ENCODE measurements around the gene CFAP65. TPM values are rescaled to one million over a fixed set of nuclear protein-coding genes. Genes with fewer than 3 reads are reported as not detected.
A peak's percentile ranks its signal among the peaks of the same experiment; 100 is the strongest.

CFAP65 gene
- total RNA-seq, 8 experiments from 2014 or later, result 0.46 to 6.3 (median 0.66) TPM

DNA sequence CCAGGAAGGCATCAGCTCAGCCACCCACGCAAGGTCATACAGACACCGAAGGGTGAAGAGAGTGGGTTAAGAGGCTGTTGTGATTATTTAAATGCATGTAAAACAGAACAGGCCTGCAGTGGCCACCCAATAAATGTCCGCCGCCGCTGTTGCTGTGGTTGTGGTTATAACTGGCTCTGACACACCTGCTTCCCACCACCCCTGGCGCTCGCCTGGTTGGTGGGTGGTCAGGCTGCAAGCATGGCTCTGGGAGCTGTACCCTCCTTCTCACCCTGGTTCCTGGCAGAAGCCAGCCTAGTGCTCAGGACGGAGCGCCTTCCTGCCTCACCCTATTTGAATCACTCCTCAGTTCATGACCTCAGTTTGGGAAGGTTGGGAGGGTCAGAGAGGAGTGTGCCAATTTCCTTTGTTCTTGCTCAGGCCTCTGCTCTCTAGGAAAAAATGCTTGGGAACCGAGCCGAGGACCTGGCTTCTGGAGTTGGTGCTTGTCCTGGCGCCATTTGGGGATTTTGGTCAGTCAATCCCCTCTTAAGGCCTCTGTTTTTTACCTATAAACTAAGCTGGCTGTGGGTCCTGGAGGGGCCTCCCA, 42.8 kb downstream of the CFAP65 start:
- no peak overlapping the region for H3K4me3 ChIP-seq
- peaks cover 8 to 13% of the 10 kb centered on the region in 2 donors for H3K4me1 ChIP-seq (replicated peaks in 1 of 2)
- in situ Hi-C loops (cut with MboI; ENCODE audit: low pct_unique_long_range_greater_than_20kb in 2 of 9, low sequenced_read_pairs in 9 of 9, unreplicated experiment in 9 of 9), result no loop called here
- H3K27ac ChIP-seq, result no peak overlapping the region
- ATAC-seq (replicated peaks in 6 of 8), result no peak
- WGBS, 10 experiments, result 46 to 82% (median 67%) methylated on average over 9 to 12 of the region's 12 CpGs; no CpG with 5 or more reads in 7 of the 10 experiments

DNA sequence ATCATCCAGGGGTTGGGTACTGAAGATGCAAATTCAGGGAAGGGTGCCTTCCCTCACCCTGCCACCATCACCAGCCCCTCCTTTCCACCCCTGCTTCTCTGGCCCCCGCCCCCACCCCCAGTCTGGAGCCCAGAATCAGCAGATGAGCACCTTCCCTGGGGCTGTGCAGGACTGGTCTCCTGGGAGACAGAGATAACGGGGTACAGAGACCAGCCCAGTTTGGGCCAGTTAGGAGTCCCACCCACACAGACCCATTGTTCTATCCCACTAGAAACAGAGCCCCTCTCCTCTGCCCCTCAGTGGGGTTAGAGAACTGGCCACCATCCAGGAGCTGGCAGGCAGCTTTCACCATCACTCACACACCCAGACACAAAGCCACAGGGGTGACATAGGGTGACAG, 43.6 kb downstream of the CFAP65 start:
- no peak overlapping the region for H3K27ac ChIP-seq
- H3K4me3 ChIP-seq, result no peak overlapping the region
- WGBS, 10 experiments, result no CpG with 5 or more reads among the region's 2 CpGs
- peaks cover 9 to 13% of the 10 kb centered on the region in 2 donors for H3K4me1 ChIP-seq (replicated peaks in 1 of 2)
- in situ Hi-C loops (cut with MboI; ENCODE audit: low pct_unique_long_range_greater_than_20kb in 2 of 9, low sequenced_read_pairs in 9 of 9, unreplicated experiment in 9 of 9), result no loop called here
- ATAC-seq (replicated peaks in 6 of 8), result no peak

DNA sequence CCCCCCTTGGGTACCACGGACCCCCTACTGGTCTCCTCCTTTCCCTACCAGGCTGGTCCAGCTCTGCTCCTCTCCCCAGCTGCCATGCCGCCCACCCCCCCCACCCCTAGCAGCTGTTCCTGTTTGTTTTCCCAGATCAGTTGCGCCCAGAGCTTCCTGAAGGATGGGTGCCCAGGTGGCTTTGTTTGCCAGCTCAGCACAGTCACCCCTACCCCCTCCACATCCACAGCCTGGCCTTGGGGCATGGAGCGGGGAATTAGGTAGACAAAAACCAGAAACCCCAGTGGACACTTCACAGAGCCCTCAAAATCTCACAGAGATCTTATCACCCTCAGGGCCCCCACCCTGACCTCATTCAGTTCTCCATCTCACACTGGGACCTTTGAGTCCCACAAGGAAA, 44.4 kb downstream of the CFAP65 start:
- in situ Hi-C loops (cut with MboI; ENCODE audit: low pct_unique_long_range_greater_than_20kb in 2 of 9, low sequenced_read_pairs in 9 of 9, unreplicated experiment in 9 of 9), result no loop called here

DNA sequence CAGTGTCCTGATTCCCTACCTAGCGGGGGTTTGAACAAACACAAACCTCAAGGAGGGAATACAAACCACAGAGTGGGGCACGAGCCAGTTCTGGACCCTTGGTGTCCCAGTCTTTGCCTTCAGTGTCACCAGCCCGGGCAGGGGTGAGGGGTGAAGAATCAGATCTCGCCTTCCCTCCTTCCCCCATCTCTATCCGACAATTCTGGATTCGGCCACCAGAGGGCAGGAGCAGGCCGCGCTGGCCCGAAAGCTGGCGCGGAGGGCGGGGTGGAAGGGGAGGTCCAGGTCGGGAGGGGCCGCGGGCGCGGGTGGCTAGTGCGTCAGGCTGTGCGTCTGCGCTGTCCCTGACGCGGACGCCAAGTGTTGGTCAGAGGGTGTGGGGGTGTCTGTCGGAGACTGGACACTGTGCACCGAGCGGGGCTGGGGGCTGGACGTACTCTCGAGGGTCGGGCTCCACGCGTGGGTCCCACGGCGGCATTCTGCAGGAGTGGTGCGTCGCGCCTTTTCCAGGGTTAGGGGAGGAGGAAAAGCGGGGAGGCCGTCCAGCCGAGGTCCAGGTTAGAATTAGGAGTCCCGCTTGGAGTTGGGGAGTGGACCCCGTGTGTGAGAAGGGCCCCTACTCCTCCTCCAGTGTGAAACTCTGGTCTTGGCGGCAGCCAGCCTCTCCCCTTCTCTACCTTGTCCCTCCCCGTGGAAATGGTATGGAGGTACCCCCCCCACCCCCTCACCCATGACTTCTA, 45.2 kb downstream of the CFAP65 start:
- no peak overlapping the region for H3K27ac ChIP-seq
- ATAC-seq (replicated peaks in 6 of 8), result peak; percentile 77 to 89 (median 88)
- 1% methylated on average over 13 of the region's 43 CpGs; no CpG with 5 or more reads in 9 of the 10 experiments for WGBS, 10 experiments
- peak overlapping the region; percentile 17 to 37 (median 22) for H3K4me3 ChIP-seq
- H3K4me1 ChIP-seq (replicated peaks in 1 of 2), result peaks cover 3 to 8% of the 10 kb centered on the region in 2 donors
- in situ Hi-C loops (cut with MboI; ENCODE audit: low pct_unique_long_range_greater_than_20kb in 2 of 9, low sequenced_read_pairs in 9 of 9, unreplicated experiment in 9 of 9), result no loop called here

More for the DNA sequence above, 44.4 kb downstream of the CFAP65 start:
- Histone ChIP-seq H3K4me3 (no peak overlapping the region), H3K27ac (no peak overlapping the region), H3K4me1 (replicated peaks in 1 of 2) (peaks cover 3 to 11% of the 10 kb centered on the region in 2 donors)
- WGBS, 10 experiments, result 100% methylated on average over 1 of the region's 4 CpGs; no CpG with 5 or more reads in 9 of the 10 experiments
- no peak for ATAC-seq (replicated peaks in 6 of 8)

DNA sequence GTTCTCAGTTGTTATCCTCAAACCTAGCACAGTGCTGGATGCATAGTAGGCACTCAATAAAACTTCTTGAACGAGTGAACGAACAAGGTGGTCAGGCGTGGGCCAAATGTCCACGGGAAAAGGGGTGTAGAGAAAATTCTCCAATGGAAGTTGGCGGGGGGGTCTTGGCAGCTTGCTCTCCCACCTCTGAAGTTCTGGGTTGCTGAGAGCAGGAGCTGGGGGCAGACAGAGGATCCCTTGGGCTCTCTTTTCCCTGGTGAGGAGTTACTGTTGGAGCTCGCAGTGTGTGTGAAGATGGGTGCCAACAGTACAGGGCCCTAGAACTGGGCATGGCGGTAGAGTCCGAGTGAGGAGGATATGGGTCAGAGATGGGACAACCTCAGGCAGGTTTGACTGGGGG, 45.8 kb downstream of the CFAP65 start:
- WGBS, 10 experiments, result 0 to 47% (median 14%) methylated on average over 1 to 8 of the region's 8 CpGs; no CpG with 5 or more reads in 3 of the 10 experiments
- Histone ChIP-seq H3K4me3 (no peak overlapping the region), H3K27ac (no peak overlapping the region), H3K4me1 (replicated peaks in 1 of 2) (peaks cover 3 to 8% of the 10 kb centered on the region in 2 donors)
- in situ Hi-C loops (cut with MboI; ENCODE audit: low pct_unique_long_range_greater_than_20kb in 2 of 9, low sequenced_read_pairs in 9 of 9, unreplicated experiment in 9 of 9), result no loop called here
- ATAC-seq (replicated peaks in 6 of 8), result no peak

DNA sequence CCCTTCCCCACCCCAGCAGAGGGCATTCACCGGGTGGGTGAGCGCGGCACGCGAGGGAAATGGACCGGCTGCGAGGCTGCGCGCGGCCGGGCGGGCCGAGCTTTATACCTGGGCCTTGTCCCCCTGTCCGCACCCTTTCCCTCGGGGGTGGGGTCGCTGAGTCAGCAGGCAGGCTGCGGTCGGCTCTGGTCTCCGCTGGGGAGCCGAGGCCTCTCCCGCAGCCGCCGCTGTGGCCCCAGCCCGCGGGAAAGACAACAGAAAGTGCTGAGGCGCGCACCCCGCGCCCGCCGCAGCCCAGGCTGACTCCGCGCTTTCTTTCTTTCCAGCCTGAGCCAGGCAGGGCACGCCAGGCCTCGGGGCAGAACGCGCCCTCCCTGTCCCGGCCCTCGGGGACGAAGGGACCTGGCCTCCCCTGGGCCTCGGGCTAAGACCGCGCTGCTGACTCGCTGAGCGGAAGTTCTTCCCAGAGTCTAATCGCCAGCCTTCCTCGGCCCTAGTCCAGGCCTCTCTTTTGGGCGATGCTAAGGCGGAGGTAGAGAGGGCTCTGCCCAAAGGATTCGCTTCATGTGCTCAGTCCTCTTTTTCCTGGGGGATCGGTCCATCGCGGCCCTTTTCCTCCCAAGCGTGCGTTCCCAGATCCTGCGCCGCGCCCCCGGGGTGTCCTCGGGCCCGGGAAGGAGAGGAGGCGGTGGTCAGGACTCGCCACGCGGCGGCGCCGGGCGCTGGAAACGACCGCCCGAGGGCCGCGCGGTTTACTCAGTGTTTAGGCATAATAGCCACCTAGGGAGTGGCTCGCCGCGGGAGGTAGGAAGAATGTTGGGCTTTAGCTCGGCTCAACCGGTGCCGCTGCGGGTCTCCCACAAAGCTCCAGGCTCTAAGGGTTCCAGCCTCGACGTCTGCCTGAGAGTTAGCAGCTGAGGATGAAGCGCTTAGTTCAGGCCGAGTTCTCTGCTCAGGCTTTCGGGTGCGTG, 47.7 kb downstream of the CFAP65 start, which contains the start of gene CRYBA2:
CRYBA2 (minus strand) TSS at position 78 of the 971 bp plus-strand sequence. CDS start 246 bp downstream, outside the sequence.
- H3K4me1 ChIP-seq (replicated peaks in 1 of 2), result peaks cover 3 to 8% of the 10 kb centered on the region in 2 donors
- peak within 1 kb of the TSS in 3 of 5 donors; percentile 2 to 24 (median 10) for H3K4me3 ChIP-seq
- in situ Hi-C loops (cut with MboI; ENCODE audit: low pct_unique_long_range_greater_than_20kb in 2 of 9, low sequenced_read_pairs in 9 of 9, unreplicated experiment in 9 of 9), result no loop called here
- 0 to 20% (median 5%) methylated on average over 2 to 27 of the region's 88 CpGs; no CpG with 5 or more reads in 3 of the 10 experiments for WGBS, 10 experiments
- no peak within 1 kb of the TSS for H3K27ac ChIP-seq
- ATAC-seq (replicated peaks in 6 of 8), result peak; percentile 31 to 55 (median 41)

DNA sequence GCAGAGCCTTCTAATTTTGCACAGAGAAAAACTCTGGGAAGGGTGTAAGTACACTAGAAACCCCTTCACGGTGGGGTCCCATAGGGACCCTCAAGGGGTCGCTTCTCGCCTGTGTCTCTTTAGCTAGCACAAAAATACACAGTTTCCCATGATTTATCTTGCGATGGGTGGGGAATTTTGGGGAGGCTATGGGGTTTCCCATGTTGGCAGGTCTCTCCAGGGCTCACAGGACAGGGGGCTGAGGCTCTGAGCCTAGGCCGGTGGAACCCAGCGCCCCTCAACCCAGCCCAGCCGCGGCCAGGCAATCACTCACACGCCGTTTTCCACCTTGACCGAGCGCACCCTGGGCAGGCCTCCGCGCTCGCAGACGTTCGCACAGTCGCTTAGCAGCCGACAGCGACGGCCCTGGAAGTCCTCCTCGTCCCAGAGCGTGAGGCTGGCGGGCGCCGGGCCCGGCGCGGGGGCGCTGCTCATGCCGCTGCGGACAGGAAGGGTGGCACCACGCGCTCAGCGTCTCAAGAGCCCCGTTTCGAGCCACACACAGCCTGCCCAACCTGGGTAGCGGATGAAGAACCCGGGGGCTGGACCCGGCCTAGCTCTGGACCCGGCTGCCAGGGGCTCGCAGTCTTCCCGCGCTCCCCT, 48.5 kb downstream of the CFAP65 start:
- no peak overlapping the region for H3K27ac ChIP-seq
- H3K4me1 ChIP-seq (replicated peaks in 1 of 2), result peaks cover 3 to 8% of the 10 kb centered on the region in 2 donors
- peak overlapping the region in 2 of 5 donors; percentile 2 to 24 for H3K4me3 ChIP-seq
- 0 to 10% (median 2%) methylated on average over 2 to 14 of the region's 44 CpGs; no CpG with 5 or more reads in 5 of the 10 experiments for WGBS, 10 experiments
- peak in 6 of 8 experiments; percentile 1 to 46 (median 38) for ATAC-seq (replicated peaks in 6 of 8)
- in situ Hi-C loops (cut with MboI; ENCODE audit: low pct_unique_long_range_greater_than_20kb in 2 of 9, low sequenced_read_pairs in 9 of 9, unreplicated experiment in 9 of 9), result no loop called here

DNA sequence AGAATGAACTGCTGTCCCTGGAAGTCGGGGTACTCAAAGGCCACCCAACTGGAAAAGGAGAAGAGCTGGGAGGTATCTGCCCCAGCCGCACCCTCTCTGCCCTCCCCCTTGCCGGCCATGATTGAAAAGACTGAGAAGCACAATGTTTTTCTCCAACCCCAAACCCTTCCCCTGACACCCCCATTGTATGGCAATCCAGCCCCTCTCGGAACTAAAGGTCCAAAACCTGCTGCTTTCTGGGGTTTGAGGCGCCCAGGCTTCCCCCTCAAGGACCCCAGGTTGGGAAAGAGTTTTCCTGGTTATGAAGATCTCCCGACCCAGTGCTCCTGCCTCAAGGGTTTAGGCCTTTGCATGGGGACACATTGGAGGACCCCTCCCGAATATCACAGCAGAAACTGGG, 49.1 kb downstream of the CFAP65 start:
- in situ Hi-C loops (cut with MboI; ENCODE audit: low pct_unique_long_range_greater_than_20kb in 2 of 9, low sequenced_read_pairs in 9 of 9, unreplicated experiment in 9 of 9), result no loop called here
- H3K27ac ChIP-seq, result no peak overlapping the region
- H3K4me1 ChIP-seq (replicated peaks in 1 of 2), result peaks cover 3 to 8% of the 10 kb centered on the region in 2 donors
- no peak overlapping the region for H3K4me3 ChIP-seq
- no peak for ATAC-seq (replicated peaks in 6 of 8)
- 0 to 17% methylated on average over 1 to 2 of the region's 7 CpGs; no CpG with 5 or more reads in 8 of the 10 experiments for WGBS, 10 experiments

DNA sequence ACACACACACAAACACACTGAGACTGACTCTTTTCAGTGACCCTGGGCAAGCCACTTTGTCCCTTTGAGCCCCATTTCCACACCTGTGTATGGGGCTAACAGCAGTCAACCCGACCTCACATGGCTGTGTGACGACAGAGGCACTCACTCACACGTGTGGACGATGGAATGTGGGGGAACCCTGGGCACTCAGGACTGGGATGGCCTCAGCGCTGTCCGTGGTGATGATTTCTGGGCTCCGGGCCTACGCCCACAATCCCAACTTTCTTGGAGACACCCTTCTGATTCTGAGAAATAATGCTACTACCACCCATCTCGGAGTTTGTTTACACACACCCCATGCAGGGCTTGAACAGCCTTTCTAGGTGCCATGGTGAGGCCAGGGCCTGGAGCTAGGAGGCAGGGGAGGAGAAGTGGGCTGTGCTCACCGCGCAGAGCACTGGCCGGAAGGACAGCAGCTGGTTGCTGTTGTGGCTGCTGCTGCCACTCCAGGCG, 49.6 kb downstream of the CFAP65 start:
- 0 to 40% (median 4%) methylated on average over 1 to 7 of the region's 13 CpGs; no CpG with 5 or more reads in 2 of the 10 experiments for WGBS, 10 experiments
- peaks cover 3 to 8% of the 10 kb centered on the region in 2 donors for H3K4me1 ChIP-seq (replicated peaks in 1 of 2)
- in situ Hi-C loops (cut with MboI; ENCODE audit: low pct_unique_long_range_greater_than_20kb in 2 of 9, low sequenced_read_pairs in 9 of 9, unreplicated experiment in 9 of 9), result no loop called here
- ATAC-seq (replicated peaks in 6 of 8), result peak in 3 of 8 experiments; percentile 8 to 27 (median 19)
- no peak overlapping the region for H3K4me3 ChIP-seq
- H3K27ac ChIP-seq, result no peak overlapping the region

DNA sequence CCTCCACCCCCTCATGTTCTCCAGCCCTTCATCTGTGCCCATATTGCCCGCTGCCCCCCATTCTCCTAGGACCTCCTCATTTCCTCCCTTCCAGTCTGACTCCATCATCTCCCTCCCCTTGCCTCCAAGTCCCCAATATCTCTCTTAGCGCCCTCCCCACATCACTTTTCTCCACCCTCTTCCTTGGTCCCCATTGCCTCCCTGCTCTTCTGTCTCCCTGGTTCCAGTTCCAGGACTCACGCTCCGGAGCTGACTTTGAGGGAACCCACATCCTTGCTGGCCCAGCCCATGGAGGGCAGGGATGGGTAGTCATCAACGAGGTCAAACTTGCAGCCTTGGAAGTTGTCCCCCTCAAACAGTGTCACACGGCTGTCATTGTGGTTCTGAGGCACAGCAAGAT, 50.7 kb downstream of the CFAP65 start:
- Histone ChIP-seq H3K4me3 (no peak overlapping the region), H3K27ac (no peak overlapping the region), H3K4me1 (replicated peaks in 1 of 2) (peaks cover 3 to 8% of the 10 kb centered on the region in 2 donors)
- in situ Hi-C loops (cut with MboI; ENCODE audit: low pct_unique_long_range_greater_than_20kb in 2 of 9, low sequenced_read_pairs in 9 of 9, unreplicated experiment in 9 of 9), result no loop called here
- 0 to 50% (median 19%) methylated on average over 1 to 3 of the region's 6 CpGs; no CpG with 5 or more reads in 4 of the 10 experiments for WGBS, 10 experiments
- ATAC-seq (replicated peaks in 6 of 8), result no peak

DNA sequence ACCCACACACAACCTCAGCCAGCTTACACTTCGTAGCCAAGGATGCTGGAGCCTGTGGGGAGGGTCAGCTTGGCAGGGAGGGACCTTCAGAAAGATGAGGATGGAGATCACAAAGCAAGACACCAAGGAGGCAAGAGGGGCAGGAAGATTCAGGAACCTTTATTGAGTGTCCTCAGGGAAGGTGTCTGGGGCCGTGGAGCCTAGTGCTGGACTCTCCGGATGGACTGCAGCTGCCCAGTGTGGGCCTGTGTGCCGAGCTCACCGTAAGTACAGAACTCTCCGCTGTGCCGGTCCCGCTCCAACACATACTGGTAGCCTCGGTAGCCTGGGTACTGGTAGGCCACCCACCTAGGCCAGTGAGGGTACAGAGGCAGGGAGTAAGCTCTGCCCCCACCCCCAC, 51.3 kb downstream of the CFAP65 start:
- ATAC-seq (replicated peaks in 6 of 8), result no peak
- Histone ChIP-seq H3K27ac (no peak overlapping the region), H3K4me3 (no peak overlapping the region), H3K4me1 (replicated peaks in 1 of 2) (peaks cover 3 to 8% of the 10 kb centered on the region in 2 donors)
- 0% methylated on average over 2 of the region's 9 CpGs; no CpG with 5 or more reads in 9 of the 10 experiments for WGBS, 10 experiments
- in situ Hi-C loops (cut with MboI; ENCODE audit: low pct_unique_long_range_greater_than_20kb in 2 of 9, low sequenced_read_pairs in 9 of 9, unreplicated experiment in 9 of 9), result no loop called here

DNA sequence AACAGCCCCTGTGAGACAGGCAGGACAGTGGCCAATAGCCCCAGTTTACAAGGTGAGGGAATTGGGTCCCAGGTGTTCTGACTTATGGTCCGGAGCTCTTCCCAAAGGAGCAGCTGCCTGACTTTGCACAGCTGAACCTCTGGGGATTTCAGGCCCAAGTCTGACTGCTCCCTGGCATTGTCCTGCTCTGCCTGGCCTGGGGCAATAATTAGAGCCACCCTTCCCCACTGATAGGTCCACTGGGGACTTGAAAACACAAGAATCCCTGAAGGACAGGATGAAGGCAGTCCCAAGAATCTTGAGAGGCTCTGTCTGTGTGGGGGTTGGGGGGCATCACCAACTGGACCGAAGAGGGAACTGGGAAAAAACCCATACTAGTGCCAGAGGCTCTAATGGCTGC, 52.7 kb downstream of the CFAP65 start:
- H3K27ac ChIP-seq, result no peak overlapping the region
- peaks cover 0 to 7% of the 10 kb centered on the region in 2 donors for H3K4me1 ChIP-seq (replicated peaks in 1 of 2)
- ATAC-seq (replicated peaks in 6 of 8), result no peak
- WGBS, 10 experiments, result 11 to 20% methylated on average over 1 of the region's 2 CpGs; no CpG with 5 or more reads in 8 of the 10 experiments
- in situ Hi-C loops (cut with MboI; ENCODE audit: low pct_unique_long_range_greater_than_20kb in 2 of 9, low sequenced_read_pairs in 9 of 9, unreplicated experiment in 9 of 9), result no loop called here
- no peak overlapping the region for H3K4me3 ChIP-seq
